ENCODE measurements around the gene NRF1. TPM values are rescaled to one million over a fixed set of nuclear protein-coding genes. Genes with fewer than 3 reads are reported as not detected.

The NRF1 gene
- total RNA-seq, 1 experiment from 2014 or later = 19.3 TPM

DNA sequence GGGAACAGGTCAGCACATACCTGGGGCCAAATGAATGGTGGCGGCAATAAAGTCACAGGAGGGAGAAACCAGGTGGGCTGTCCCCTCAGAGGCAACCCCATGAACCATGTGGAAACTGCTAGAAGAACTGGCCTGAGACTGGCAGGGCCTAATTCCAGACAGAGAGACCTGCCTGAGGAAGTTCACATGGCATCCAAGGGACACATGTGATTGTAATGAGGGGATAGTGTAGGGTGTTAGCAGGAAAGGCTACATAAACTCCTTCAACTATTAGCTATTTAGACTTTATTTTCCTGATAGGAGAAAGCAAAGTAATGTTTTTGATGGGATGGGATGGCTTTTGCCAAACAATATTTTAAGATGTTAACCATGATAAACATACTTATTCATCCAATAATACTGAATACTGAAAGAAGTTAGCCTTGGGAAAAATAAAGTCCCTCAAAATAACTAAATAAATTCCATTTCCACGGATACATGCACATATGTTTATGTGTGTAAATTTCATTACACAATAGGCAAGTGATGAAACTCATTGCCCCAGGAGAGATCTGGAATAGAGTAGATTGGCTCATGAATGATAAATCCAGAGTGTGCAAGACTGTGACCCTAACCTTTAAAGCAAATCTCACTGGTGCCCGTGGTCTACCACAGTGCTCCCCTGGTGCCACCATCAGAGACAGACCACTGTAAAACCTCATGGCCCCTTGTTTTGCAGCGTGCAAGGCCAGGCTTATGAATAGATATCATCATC lies 137.0 kb downstream of the NRF1 start:
- Histone ChIP-seq H2BK120ac (ENCODE audit: low read depth, low read length, poor library complexity, severe bottlenecking) (no peak overlapping the region), H3K23ac (ENCODE audit: insufficient read length, low read depth, low read length) (no peak overlapping the region), H4K20me1 (ENCODE audit: control insufficient read depth, insufficient read depth, insufficient read length) (no peaks in the 10 kb centered on the region), H3K4me2 (ENCODE audit: insufficient read depth, insufficient read length, low read length) (no peak overlapping the region), H2AFZ (ENCODE audit: low read length) (no peak overlapping the region), H3K27ac (ENCODE audit: insufficient read length, low read depth, low read length) (no peak overlapping the region), H2BK5ac (ENCODE audit: insufficient read length, low read length) (no peak overlapping the region), H2BK20ac (ENCODE audit: low read depth, low read length, poor library complexity, severe bottlenecking) (no peak overlapping the region), H2AK5ac (ENCODE audit: insufficient read length, low read length) (no peak overlapping the region), H3K79me1 (ENCODE audit: insufficient read depth, low read depth, low read length, poor library complexity, severe bottlenecking) (no peaks in the 10 kb centered on the region), H3K56ac (ENCODE audit: insufficient read length, low read depth, low read length) (no peak overlapping the region), H3T11ph (ENCODE audit: low read length) (no peak overlapping the region), H4K8ac (replicated peaks; ENCODE audit: insufficient read length, low read depth, low read length) (no peak overlapping the region), H3K4me1 (ENCODE audit: insufficient read depth, low read length) (no peaks in the 10 kb centered on the region), H4K5ac (ENCODE audit: insufficient read length, low read depth, low read length) (no peak overlapping the region), H3K9ac (ENCODE audit: extremely low read depth, insufficient read length, low read length) (no peak overlapping the region), H3K18ac (ENCODE audit: insufficient read length, low read depth, low read length) (no peak overlapping the region), H3K79me2 (ENCODE audit: insufficient read depth, low read length) (no peaks in the 10 kb centered on the region), H3K9me3 (ENCODE audit: control insufficient read depth, low read depth, low read length) (no peaks in the 10 kb centered on the region), H2BK12ac (ENCODE audit: insufficient read length, low read depth, low read length) (no peak overlapping the region), H3K4ac (ENCODE audit: low read depth, low read length) (no peak overlapping the region), H2BK15ac (ENCODE audit: low read depth, low read length) (no peak overlapping the region), H3K14ac (ENCODE audit: insufficient read depth, low read length) (no peak overlapping the region), H3K27me3 (ENCODE audit: insufficient read depth, low read length) (no peaks in the 10 kb centered on the region), H4K91ac (ENCODE audit: insufficient read length, low read depth, low read length) (no peak overlapping the region), H3K23me2 (ENCODE audit: insufficient read length, low read depth, low read length, poor library complexity, severe bottlenecking) (no peaks in the 10 kb centered on the region)
- Mint-ChIP-seq H3K27me3 (ENCODE audit: low read depth) (peaks cover 1% of the 10 kb centered on the region; the same call in 1 of the 2 replicates), H3K4me1 (peaks cover 0 to 3% of the 10 kb centered on the region in 2 experiments; a peak in 1 of 4 replicates), H3K27ac (no peak overlapping the region), H3K9me3 (no peaks in the 10 kb centered on the region), H3K36me3 (ENCODE audit: insufficient read depth in 1 of 3, low read depth in 3 of 3) (peaks cover 8 to 35% (median 31%) of the 10 kb centered on the region in 3 experiments; a peak in 6 of 7 replicates), H3K4me3 (no peak overlapping the region)
- no CpG with 5 or more reads among the region's 4 CpGs for WGBS (ENCODE audit: extremely low coverage, insufficient read length, low lambda C conversion rate)
- no peak for DNase-seq
- TF ChIP-seq, protein P1, sequence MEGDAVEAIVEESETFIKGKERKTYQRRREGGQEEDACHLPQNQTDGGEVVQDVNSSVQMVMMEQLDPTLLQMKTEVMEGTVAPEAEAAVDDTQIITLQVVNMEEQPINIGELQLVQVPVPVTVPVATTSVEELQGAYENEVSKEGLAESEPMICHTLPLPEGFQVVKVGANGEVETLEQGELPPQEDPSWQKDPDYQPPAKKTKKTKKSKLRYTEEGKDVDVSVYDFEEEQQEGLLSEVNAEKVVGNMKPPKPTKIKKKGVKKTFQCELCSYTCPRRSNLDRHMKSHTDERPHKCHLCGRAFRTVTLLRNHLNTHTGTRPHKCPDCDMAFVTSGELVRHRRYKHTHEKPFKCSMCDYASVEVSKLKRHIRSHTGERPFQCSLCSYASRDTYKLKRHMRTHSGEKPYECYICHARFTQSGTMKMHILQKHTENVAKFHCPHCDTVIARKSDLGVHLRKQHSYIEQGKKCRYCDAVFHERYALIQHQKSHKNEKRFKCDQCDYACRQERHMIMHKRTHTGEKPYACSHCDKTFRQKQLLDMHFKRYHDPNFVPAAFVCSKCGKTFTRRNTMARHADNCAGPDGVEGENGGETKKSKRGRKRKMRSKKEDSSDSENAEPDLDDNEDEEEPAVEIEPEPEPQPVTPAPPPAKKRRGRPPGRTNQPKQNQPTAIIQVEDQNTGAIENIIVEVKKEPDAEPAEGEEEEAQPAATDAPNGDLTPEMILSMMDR (conservative IDR thresholded peaks at IDR 0.05) = no peak
